Panc1 (cell line): ENCODE results near the gene PTGIS. TPM values are rescaled to one million over a fixed set of nuclear protein-coding genes. Genes with fewer than 3 reads are reported as not detected.
"Not testable (repeated sequence)": the region's sequence is repeated elsewhere in the genome, so short reads cannot be mapped to it uniquely, and the experiment has no call there.

Experiments used
- ATAC-seq: fragments of 200-7000 bp; cut with Tn5 transposase; 2 replicates; pipeline ENCODE4 v1.9.1; 2020; ENCODE audit warnings: mild to moderate bottlenecking, moderate library complexity
- BruUV-seq: library from RNA; stranded (reverse); fragments of 400-500 nt; replicated peaks from 2 replicates; lab custom pipeline; 2021; lab: Mats Ljungman, UMichigan
- CTCF ChIA-PET: fragments of 300-600 bp; sonication (Branson Sonifier 250); formaldehyde crosslinking; loops from one replicate; lab custom pipeline; 2022; ENCODE audit warnings: antibody characterized with exemption; lab: Charles Lee
- POLR2A ChIA-PET: fragments of 300-600 bp; sonication (Branson Sonifier 250); formaldehyde crosslinking; loops from one replicate; lab custom pipeline; 2022; ENCODE audit warnings: antibody characterized with exemption; lab: Charles Lee
- DNase-seq: peaks from one replicate; pipeline ENCODE4 v3.0.0-alpha.2; 2010; ENCODE audit warnings: low read depth, low spot score
- H3K27ac ChIP-seq: 2 replicates; pipeline ENCODE4 v1.5.1; 2011; ENCODE audit warnings: mild to moderate bottlenecking, low read length, inconsistent platforms
- H3K27me3 ChIP-seq: fragments of 200-500 bp; sonication (Bioruptor generic); 2 replicates; pipeline ENCODE4 v1.6.0; 2014; ENCODE audit warnings: low read length, inconsistent platforms; ENCODE audit not compliant: control insufficient read depth, insufficient read depth
- H3K36me3 ChIP-seq: fragments of 200-500 bp; sonication (Bioruptor generic); 2 replicates; pipeline ENCODE4 v1.5.1; 2014; ENCODE audit warnings: inconsistent platforms, mild to moderate bottlenecking, low read length, moderate library complexity; ENCODE audit not compliant: control insufficient read depth, insufficient read depth
- H3K4me1 ChIP-seq: 2 replicates; pipeline ENCODE4 v1.5.1; 2011; ENCODE audit warnings: inconsistent platforms, mild to moderate bottlenecking, low read length, moderate library complexity; ENCODE audit not compliant: control insufficient read depth, insufficient read depth
- H3K4me3 ChIP-seq, 2 experiments: 2 replicates each; pipeline ENCODE4 v1.5.1; 2011 to 2012; ENCODE audit warnings: low read depth in 2 of 2, low read length in 2 of 2, mild to moderate bottlenecking in 2 of 2, inconsistent platforms in 1 of 2, moderate library complexity in 1 of 2
- H3K9me3 ChIP-seq: fragments of 200-500 bp; sonication (Bioruptor generic); 2 replicates; pipeline ENCODE4 v1.5.1; 2014; ENCODE audit warnings: low read depth, mild to moderate bottlenecking, inconsistent platforms, low read length, moderate library complexity; ENCODE audit not compliant: control insufficient read depth, insufficient read depth
- POLR2AphosphoS5 ChIP-seq: IDR thresholded peaks from 2 replicates; pipeline ENCODE4 v1.6.1; 2012; ENCODE audit warnings: mild to moderate bottlenecking, low read depth, low read length, moderate library complexity
- SIN3A ChIP-seq: IDR thresholded peaks from 2 replicates; pipeline ENCODE4 v1.6.1; 2012; ENCODE audit warnings: low read depth, mild to moderate bottlenecking, low read length, moderate library complexity, borderline replicate concordance; ENCODE audit not compliant: insufficient read depth
- TCF7L2 ChIP-seq: IDR thresholded peaks from 2 replicates; pipeline ENCODE4 v1.6.1; 2011; ENCODE audit warnings: mild to moderate bottlenecking, low read depth, low read length, inconsistent platforms
- in situ Hi-C: cut with HindIII; loops from 2 replicates; pipeline ENCODE4 v1.10.0; 2016; ENCODE audit warnings: low sequenced_read_pairs, low pct_unique_long_range_greater_than_20kb
- intact Hi-C: fragments of 100-400 bp; cut with micrococcal nuclease; formaldehyde crosslinking; loops from one replicate; pipeline ENCODE4 v1.10.0; 2022; ENCODE audit not compliant: unreplicated experiment
- total RNA-seq: library from RNA; stranded (reverse); gene quantifications from one replicate; pipeline ENCODE4 v1.2.1, GENCODE V29; 2021; ENCODE audit not compliant: unreplicated experiment
- TF ChIP-seq, protein P1 (sequence below): fragments of 450-650 bp; IDR thresholded peaks from 2 replicates; pipeline ENCODE4 v1.5.1; 2017; ENCODE audit warnings: mild to moderate bottlenecking
- TF ChIP-seq, protein P2 (sequence below), 2 experiments: IDR thresholded peaks; 2 replicates each; pipeline ENCODE4 v1.6.1; 2011 to 2012; ENCODE audit warnings: low read depth in 2 of 2, control low read depth in 1 of 2, low read length in 1 of 2, mild to moderate bottlenecking in 1 of 2, moderate library complexity in 1 of 2; ENCODE audit not compliant: insufficient read depth in 1 of 2

Gene PTGIS
- total RNA-seq, 1 experiment from 2014 or later = 4.4 TPM

DNA sequence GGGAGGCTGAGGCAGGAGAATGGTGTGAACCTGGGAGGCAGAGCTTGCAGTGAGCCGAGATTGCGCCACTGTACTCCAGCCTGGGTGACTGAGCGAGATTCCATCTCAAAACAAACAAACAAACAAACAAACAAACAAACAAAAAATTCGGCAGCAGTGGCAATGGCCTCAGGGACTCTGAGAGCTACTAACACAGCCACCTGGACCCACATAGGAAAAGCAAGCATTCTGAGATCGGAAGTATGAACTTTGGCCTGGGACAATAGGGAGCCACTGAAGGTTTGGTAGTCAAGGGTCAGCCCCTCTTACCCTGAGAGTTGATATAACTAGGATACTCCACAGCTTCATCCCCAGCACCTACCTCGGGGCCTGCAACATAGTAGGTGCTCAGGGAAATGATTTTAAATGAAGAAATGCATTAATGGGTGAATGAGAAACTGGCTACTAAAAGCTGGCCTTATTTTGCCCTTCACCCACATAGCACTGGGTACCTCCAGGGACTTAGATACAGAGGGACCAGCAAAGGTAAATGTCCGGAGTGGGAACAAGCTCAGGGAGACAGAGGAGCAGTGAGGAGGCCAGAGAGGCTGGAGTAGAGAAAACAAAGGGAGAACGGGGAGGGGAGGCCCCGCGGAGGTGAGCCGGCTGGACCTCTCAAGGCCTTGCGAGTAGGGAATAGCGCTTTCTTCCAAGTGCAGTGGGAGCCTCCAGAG lies 46.6 kb upstream of the PTGIS start:
- DNase-seq (no peak), ATAC-seq (no peak)
- no peaks in the 10 kb centered on the region for H3K36me3 ChIP-seq
- peak overlapping the region; percentile 61 for H3K27ac ChIP-seq
- POLR2A ChIA-PET = no interaction called here
- H3K27me3 ChIP-seq = no peaks in the 10 kb centered on the region
- CTCF ChIA-PET = interaction anchor here (0.6 to 1.4 kb wide), 2 partner anchors 232 to 287 kb away, joined by 3 to 5 read pairs; no protein-coding TSS in a partner anchor
- no TSS peak for BruUV-seq
- in situ Hi-C loops (no loop called here), intact Hi-C loops (loop anchor here (5.0 kb wide), 2 partner anchors 233 to 273 kb away; no protein-coding TSS in a partner anchor)
- no peak overlapping the region for H3K4me3 ChIP-seq
- TF ChIP-seq, protein P1, sequence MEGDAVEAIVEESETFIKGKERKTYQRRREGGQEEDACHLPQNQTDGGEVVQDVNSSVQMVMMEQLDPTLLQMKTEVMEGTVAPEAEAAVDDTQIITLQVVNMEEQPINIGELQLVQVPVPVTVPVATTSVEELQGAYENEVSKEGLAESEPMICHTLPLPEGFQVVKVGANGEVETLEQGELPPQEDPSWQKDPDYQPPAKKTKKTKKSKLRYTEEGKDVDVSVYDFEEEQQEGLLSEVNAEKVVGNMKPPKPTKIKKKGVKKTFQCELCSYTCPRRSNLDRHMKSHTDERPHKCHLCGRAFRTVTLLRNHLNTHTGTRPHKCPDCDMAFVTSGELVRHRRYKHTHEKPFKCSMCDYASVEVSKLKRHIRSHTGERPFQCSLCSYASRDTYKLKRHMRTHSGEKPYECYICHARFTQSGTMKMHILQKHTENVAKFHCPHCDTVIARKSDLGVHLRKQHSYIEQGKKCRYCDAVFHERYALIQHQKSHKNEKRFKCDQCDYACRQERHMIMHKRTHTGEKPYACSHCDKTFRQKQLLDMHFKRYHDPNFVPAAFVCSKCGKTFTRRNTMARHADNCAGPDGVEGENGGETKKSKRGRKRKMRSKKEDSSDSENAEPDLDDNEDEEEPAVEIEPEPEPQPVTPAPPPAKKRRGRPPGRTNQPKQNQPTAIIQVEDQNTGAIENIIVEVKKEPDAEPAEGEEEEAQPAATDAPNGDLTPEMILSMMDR = no peak
- TF ChIP-seq TCF7L2 (no peak), POLR2AphosphoS5 (no peak), SIN3A (no peak)
- TF ChIP-seq, protein P2, sequence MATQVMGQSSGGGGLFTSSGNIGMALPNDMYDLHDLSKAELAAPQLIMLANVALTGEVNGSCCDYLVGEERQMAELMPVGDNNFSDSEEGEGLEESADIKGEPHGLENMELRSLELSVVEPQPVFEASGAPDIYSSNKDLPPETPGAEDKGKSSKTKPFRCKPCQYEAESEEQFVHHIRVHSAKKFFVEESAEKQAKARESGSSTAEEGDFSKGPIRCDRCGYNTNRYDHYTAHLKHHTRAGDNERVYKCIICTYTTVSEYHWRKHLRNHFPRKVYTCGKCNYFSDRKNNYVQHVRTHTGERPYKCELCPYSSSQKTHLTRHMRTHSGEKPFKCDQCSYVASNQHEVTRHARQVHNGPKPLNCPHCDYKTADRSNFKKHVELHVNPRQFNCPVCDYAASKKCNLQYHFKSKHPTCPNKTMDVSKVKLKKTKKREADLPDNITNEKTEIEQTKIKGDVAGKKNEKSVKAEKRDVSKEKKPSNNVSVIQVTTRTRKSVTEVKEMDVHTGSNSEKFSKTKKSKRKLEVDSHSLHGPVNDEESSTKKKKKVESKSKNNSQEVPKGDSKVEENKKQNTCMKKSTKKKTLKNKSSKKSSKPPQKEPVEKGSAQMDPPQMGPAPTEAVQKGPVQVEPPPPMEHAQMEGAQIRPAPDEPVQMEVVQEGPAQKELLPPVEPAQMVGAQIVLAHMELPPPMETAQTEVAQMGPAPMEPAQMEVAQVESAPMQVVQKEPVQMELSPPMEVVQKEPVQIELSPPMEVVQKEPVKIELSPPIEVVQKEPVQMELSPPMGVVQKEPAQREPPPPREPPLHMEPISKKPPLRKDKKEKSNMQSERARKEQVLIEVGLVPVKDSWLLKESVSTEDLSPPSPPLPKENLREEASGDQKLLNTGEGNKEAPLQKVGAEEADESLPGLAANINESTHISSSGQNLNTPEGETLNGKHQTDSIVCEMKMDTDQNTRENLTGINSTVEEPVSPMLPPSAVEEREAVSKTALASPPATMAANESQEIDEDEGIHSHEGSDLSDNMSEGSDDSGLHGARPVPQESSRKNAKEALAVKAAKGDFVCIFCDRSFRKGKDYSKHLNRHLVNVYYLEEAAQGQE (IDR thresholded peaks at IDR 0.05; ENCODE audit: insufficient read depth in 1 of 2, low read depth in 2 of 2, low read length in 1 of 2) = no peak
- H3K4me1 ChIP-seq = peaks cover 9% of the 10 kb centered on the region; the same call in 1 of the 2 replicates
- no peaks in the 10 kb centered on the region for H3K9me3 ChIP-seq

DNA sequence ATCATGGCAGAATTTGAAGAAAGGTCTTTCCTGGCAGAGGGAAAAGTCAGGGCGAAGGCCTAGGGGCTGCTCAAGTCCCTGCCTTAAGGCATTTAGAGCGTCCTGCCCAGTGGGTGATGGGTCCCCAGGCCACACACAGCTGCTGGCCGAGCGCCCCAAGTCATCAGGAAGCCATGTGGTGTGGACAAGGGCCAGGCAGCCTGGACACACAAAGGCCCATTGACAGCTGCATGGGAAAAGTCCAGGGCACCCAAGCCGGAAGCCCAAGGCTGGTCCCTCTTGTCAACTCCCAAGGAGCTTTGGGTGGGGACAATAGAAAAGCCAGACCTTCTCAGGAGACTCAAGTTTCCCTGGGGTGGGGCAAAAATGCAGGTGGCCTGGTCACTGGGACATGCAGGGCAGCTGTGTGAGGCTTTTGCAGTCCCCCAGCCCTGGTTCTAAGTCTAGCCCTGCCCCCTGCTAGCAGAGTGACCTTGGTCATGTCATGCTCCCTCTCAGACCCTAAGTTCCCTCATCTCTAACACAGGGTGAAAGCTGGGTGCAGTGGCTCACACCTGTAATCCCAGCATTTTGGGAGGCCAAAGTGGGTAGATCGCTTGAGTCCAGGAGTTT lies 44.3 kb upstream of the PTGIS start:
- H3K27me3 ChIP-seq = no peaks in the 10 kb centered on the region
- H3K9me3 ChIP-seq = no peaks in the 10 kb centered on the region
- in situ Hi-C loops = no loop called here
- ATAC-seq (no peak), DNase-seq (no peak)
- TF ChIP-seq, protein P1 = no peak
- TF ChIP-seq SIN3A = no peak
- TF ChIP-seq POLR2AphosphoS5 = no peak
- TF ChIP-seq, protein P2 (IDR thresholded peaks at IDR 0.05; ENCODE audit: insufficient read depth in 1 of 2, low read depth in 2 of 2, low read length in 1 of 2) = no peak
- TF ChIP-seq TCF7L2 = no peak
- H3K4me1 ChIP-seq = peaks cover 16% of the 10 kb centered on the region
- H3K4me3 ChIP-seq = no peak overlapping the region
- ChIA-PET POLR2A (interaction anchor here (0.6 kb wide), 1 partner anchor 206 kb away, joined by 4 read pairs; no protein-coding TSS in a partner anchor), CTCF (interaction anchor here (0.5 to 0.9 kb wide), 4 partner anchors 137 to 367 kb away, joined by 3 to 15 read pairs (median 4); no protein-coding TSS in a partner anchor)
- intact Hi-C loops = loop anchor here (5.0 kb wide), 2 partner anchors 235 to 275 kb away; no protein-coding TSS in a partner anchor
- BruUV-seq = no TSS peak
- H3K27ac ChIP-seq = no peak overlapping the region
- no peaks in the 10 kb centered on the region for H3K36me3 ChIP-seq

DNA sequence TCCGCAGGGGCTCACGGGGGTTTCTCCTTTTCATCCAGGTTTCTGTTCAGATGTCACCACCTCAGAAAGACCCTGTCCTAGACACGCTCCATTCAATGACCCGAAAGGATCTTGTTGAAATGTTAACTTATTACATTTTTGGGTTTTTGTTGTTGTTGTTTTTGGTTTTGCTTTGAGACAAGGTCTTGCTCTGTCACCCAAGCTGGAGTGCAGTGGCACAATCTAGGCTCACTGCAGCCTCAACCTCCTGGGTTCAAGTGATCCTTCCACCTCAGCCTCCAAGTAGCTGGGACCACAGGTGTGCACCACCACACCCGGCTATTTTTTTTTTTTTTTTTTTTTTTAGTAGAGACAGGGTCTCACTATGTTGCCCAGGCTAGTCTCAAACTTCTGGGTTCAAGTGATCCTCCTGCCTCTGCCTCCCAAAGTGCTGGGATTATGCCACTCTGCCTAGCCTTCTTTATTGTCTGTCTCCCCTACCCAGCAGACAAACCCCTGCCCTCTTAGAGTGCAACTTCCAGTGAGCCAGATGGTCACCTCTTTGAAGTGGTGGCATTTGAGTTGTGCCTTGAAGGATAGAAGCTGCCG lies 43.7 kb upstream of the PTGIS start:
- BruUV-seq, in situ Hi-C loops, ATAC-seq, H3K36me3 ChIP-seq, H3K27me3 ChIP-seq, POLR2A ChIA-PET, DNase-seq, H3K9me3 ChIP-seq, H3K27ac ChIP-seq: not testable (repeated sequence)
- Histone ChIP-seq H3K4me3 (peak overlapping the region; percentile 27 to 34), H3K4me1 (peaks cover 16% of the 10 kb centered on the region)
- intact Hi-C loops = loop anchor here (5.0 kb wide), 2 partner anchors 236 to 276 kb away; no protein-coding TSS in a partner anchor
- CTCF ChIA-PET = interaction anchor here (0.7 to 1.7 kb wide), 2 partner anchors 222 to 234 kb away, joined by 14 to 15 read pairs; no protein-coding TSS in a partner anchor
